H1 (cell line): ENCODE measurements around the gene AOC1. TPM values are rescaled to one million over a fixed set of nuclear protein-coding genes. Genes with fewer than 3 reads are reported as not detected.

Experiments
- CTCF ChIA-PET: fragments of 300-600 bp; sonication (Branson Sonifier 250); formaldehyde crosslinking; loops from one replicate; lab custom pipeline; 2021; ENCODE audit not compliant: partially characterized antibody; lab: Charles Lee
- POLR2A ChIA-PET: fragments of 300-600 bp; sonication (Branson Sonifier 250); formaldehyde crosslinking; loops from one replicate; lab custom pipeline; 2021; ENCODE audit warnings: inconsistent platforms; ENCODE audit not compliant: partially characterized antibody; lab: Charles Lee
- DNase-seq, 2 experiments: peaks; one replicate each; pipeline versions ENCODE4 v3.0.0 to v3.0.0-alpha.2; 2010 to 2022; ENCODE audit warnings: low spot score in 2 of 2, low read depth in 1 of 2, mixed read lengths in 1 of 2
- FAIRE-seq: peaks from 2 replicates; lab custom pipeline; 2011; peaks lifted over from hg19 to GRCh38; lab: Jason Lieb, UNC
- H2AFZ ChIP-seq: 2 replicates; pipeline ENCODE4 v1.8.1; 2012; ENCODE audit warnings: low read length, inconsistent platforms
- H2AK5ac ChIP-seq: 2 replicates; pipeline ENCODE4 v1.6.1; 2013; ENCODE audit warnings: low read depth, low read length
- H2BK120ac ChIP-seq: replicated peaks from 2 replicates; pipeline ENCODE3; 2013; ENCODE audit warnings: low read depth, low read length, inconsistent platforms
- H2BK12ac ChIP-seq: 2 replicates; pipeline ENCODE4 v1.6.1; 2013; ENCODE audit warnings: low read depth, low read length
- H2BK15ac ChIP-seq: 2 replicates; pipeline ENCODE4 v1.6.1; 2013; ENCODE audit warnings: low read length
- H2BK20ac ChIP-seq: 2 replicates; pipeline ENCODE4 v1.6.1; 2013; ENCODE audit warnings: low read length
- H2BK5ac ChIP-seq: 2 replicates; pipeline ENCODE4 v1.6.1; 2013; ENCODE audit warnings: low read depth, low read length
- H3K14ac ChIP-seq: 2 replicates; pipeline ENCODE4 v1.6.1; 2013; ENCODE audit warnings: inconsistent platforms; ENCODE audit not compliant: insufficient read length
- H3K18ac ChIP-seq: 2 replicates; pipeline ENCODE4 v1.6.1; 2013; ENCODE audit warnings: low read length; ENCODE audit errors: extremely low read depth
- H3K23ac ChIP-seq: 2 replicates; pipeline ENCODE4 v1.6.1; 2013; ENCODE audit warnings: inconsistent platforms; ENCODE audit not compliant: insufficient read length
- H3K23me2 ChIP-seq: 2 replicates; pipeline ENCODE4 v1.6.1; 2013; ENCODE audit warnings: low read depth, low read length
- H3K27ac ChIP-seq: 2 replicates; pipeline ENCODE4 v1.6.1; 2011; ENCODE audit warnings: low read depth, low read length, inconsistent platforms
- H3K27me3 ChIP-seq, 4 experiments: replicated peaks in 1 of 4; 1 replicate in 1 of 4; 2 replicates in 3 of 4; pipeline versions ENCODE4 v1.6.1 to v1.8.1; 2011 to 2013; ENCODE audit warnings: low read length in 3 of 4, mild to moderate bottlenecking in 3 of 4, inconsistent platforms in 2 of 4, mixed read lengths in 2 of 4, moderate library complexity in 1 of 4; ENCODE audit not compliant: control insufficient read depth in 3 of 4, insufficient read depth in 3 of 4; ENCODE audit errors: extremely low read depth in 1 of 4
- H3K36me3 ChIP-seq, 4 experiments: 2 replicates each; pipeline versions ENCODE4 v1.6.1 to v1.8.1; 2011 to 2013; ENCODE audit warnings: mild to moderate bottlenecking in 4 of 4, low read length in 3 of 4, moderate library complexity in 2 of 4, control low read depth in 1 of 4, inconsistent platforms in 1 of 4; ENCODE audit not compliant: insufficient read depth in 4 of 4, control insufficient read depth in 2 of 4
- H3K4ac ChIP-seq: replicated peaks from 2 replicates; pipeline ENCODE3; 2013; ENCODE audit warnings: low read length, low read depth, mixed read lengths, inconsistent platforms; ENCODE audit not compliant: insufficient read length
- H3K4me1 ChIP-seq, 4 experiments: replicated peaks in 1 of 4; 1 replicate in 1 of 4; 2 replicates in 3 of 4; pipeline versions ENCODE4 v1.6.1 to v1.8.1; 2011 to 2013; ENCODE audit warnings: low read length in 3 of 4, inconsistent platforms in 2 of 4, mixed read lengths in 1 of 4; ENCODE audit not compliant: insufficient read depth in 4 of 4, control insufficient read depth in 3 of 4
- H3K4me2 ChIP-seq, 2 experiments: 2 replicates each; pipeline versions ENCODE4 v1.6.1 to v1.8.1; 2011 to 2013; ENCODE audit warnings: low read depth in 2 of 2, low read length in 2 of 2, control low read depth in 1 of 2, inconsistent platforms in 1 of 2, mild to moderate bottlenecking in 1 of 2; ENCODE audit not compliant: insufficient read depth in 1 of 2
- H3K4me3 ChIP-seq, 4 experiments: fragments of 200-600, 300-600 bp in 1 of 4; sonication (generic), shearing (Covaris generic), sonication (Bioruptor Twin) in 1 of 4; 2 replicates each; pipeline versions ENCODE4 v1.5.1 to v1.8.1; 2011 to 2016; ENCODE audit warnings: low read length in 4 of 4, low read depth in 3 of 4, control low read depth in 2 of 4, inconsistent platforms in 2 of 4, mild to moderate bottlenecking in 2 of 4, mixed read lengths in 1 of 4, moderate library complexity in 1 of 4; ENCODE audit not compliant: insufficient read depth in 2 of 4; ENCODE audit errors: extremely low read depth in 1 of 4
- H3K56ac ChIP-seq: replicated peaks from 2 replicates; pipeline ENCODE3; 2013; ENCODE audit warnings: low read depth, mild to moderate bottlenecking, mixed read lengths, low read length, inconsistent platforms; ENCODE audit not compliant: insufficient read length
- H3K79me1 ChIP-seq: 2 replicates; pipeline ENCODE4 v1.6.1; 2013; ENCODE audit warnings: low read depth, low read length, control low read depth
- H3K79me2 ChIP-seq, 2 experiments: 2 replicates each; pipeline versions ENCODE4 v1.6.1 to v1.8.1; 2012 to 2013; ENCODE audit warnings: low read length in 2 of 2, mild to moderate bottlenecking in 2 of 2, inconsistent platforms in 1 of 2; ENCODE audit not compliant: insufficient read depth in 2 of 2, control insufficient read depth in 1 of 2
- H3K9ac ChIP-seq, 4 experiments: replicated peaks in 1 of 4; 1 replicate in 1 of 4; 2 replicates in 3 of 4; pipeline versions ENCODE4 v1.6.1 to v1.8.1; 2011 to 2013; ENCODE audit warnings: low read depth in 3 of 4, low read length in 3 of 4, control low read depth in 2 of 4, mild to moderate bottlenecking in 2 of 4, moderate library complexity in 2 of 4, inconsistent platforms in 1 of 4; ENCODE audit errors: extremely low read depth in 1 of 4
- H3K9me3 ChIP-seq, 2 experiments: 2 replicates each; pipeline versions ENCODE4 v1.6.1 to v1.8.1; 2012 to 2013; ENCODE audit warnings: mild to moderate bottlenecking in 2 of 2, moderate library complexity in 2 of 2, control low read depth in 1 of 2, inconsistent platforms in 1 of 2, low read depth in 1 of 2, low read length in 1 of 2, mixed read lengths in 1 of 2; ENCODE audit not compliant: insufficient read depth in 2 of 2
- H4K20me1 ChIP-seq, 2 experiments: replicated peaks in 1 of 2; 2 replicates each; pipeline versions ENCODE3 to v1.8.1; 2011 to 2013; ENCODE audit warnings: inconsistent platforms in 2 of 2, low read length in 2 of 2, mild to moderate bottlenecking in 1 of 2; ENCODE audit not compliant: insufficient read depth in 2 of 2, control insufficient read depth in 1 of 2
- H4K5ac ChIP-seq: 2 replicates; pipeline ENCODE4 v1.6.1; 2013; ENCODE audit warnings: low read length, low read depth, mixed read lengths, inconsistent platforms; ENCODE audit not compliant: insufficient read length
- H4K8ac ChIP-seq: 2 replicates; pipeline ENCODE4 v1.8.0; 2013; ENCODE audit warnings: mild to moderate bottlenecking, moderate library complexity, low read length, inconsistent platforms; ENCODE audit not compliant: insufficient read depth; ENCODE audit errors: extremely low read depth
- H4K91ac ChIP-seq: replicated peaks from 2 replicates; pipeline ENCODE3; 2013; ENCODE audit warnings: low read length, mixed read lengths, inconsistent platforms; ENCODE audit not compliant: insufficient read length
- ATF2 ChIP-seq: IDR thresholded peaks from 2 replicates; pipeline ENCODE4 v1.6.1; 2012; ENCODE audit warnings: low read length, inconsistent platforms
- BACH1 ChIP-seq: IDR thresholded peaks from 2 replicates; pipeline ENCODE4 v1.6.1; 2012; ENCODE audit warnings: low read length, improper control_type of control experiment
- GTF2F1 ChIP-seq: IDR thresholded peaks from 2 replicates; pipeline ENCODE4 v1.6.1; 2012; ENCODE audit warnings: low read depth, low read length, improper control_type of control experiment, borderline replicate concordance
- KDM5A ChIP-seq: fragments of 200-600 bp; IDR thresholded peaks from 2 replicates; pipeline ENCODE4 v1.7.1; 2012; ENCODE audit warnings: mild to moderate bottlenecking, low read length, inconsistent platforms, mixed read lengths
- POLR2AphosphoS5 ChIP-seq: IDR thresholded peaks from 2 replicates; pipeline ENCODE4 v1.6.1; 2011; ENCODE audit warnings: low read depth, low read length
- RXRA ChIP-seq: IDR thresholded peaks from 2 replicates; pipeline ENCODE4 v1.6.1; 2011; ENCODE audit warnings: low read depth, mild to moderate bottlenecking, low read length, moderate library complexity; ENCODE audit not compliant: insufficient read depth
- SAP30 ChIP-seq: fragments of 300-600 bp; sonication (generic); IDR thresholded peaks from 2 replicates; pipeline ENCODE4 v1.7.1; 2012; ENCODE audit warnings: low read length, moderate library complexity, mild to moderate bottlenecking, inconsistent platforms; ENCODE audit not compliant: insufficient read depth, insufficient replicate concordance
- SP4 ChIP-seq: IDR thresholded peaks from 2 replicates; pipeline ENCODE4 v1.6.1; 2012; ENCODE audit warnings: low read length, inconsistent platforms
- WGBS, 2 experiments: shearing (Covaris generic) in 1 of 2; methylation state at CpG; one replicate each; pipeline versions ENCODE4 v1.1.6 to v1.1.7; 2013 to 2015; ENCODE audit warnings: low lambda C conversion rate in 2 of 2, mixed read lengths in 2 of 2, inconsistent platforms in 1 of 2, low coverage in 1 of 2, missing lambda C conversion rate in 1 of 2; ENCODE audit not compliant: insufficient replicate concordance in 2 of 2, insufficient coverage in 1 of 2, insufficient read length in 1 of 2; ENCODE audit errors: extremely low coverage in 1 of 2, missing lambda C conversion rate in 1 of 2; 5-methylcytosine and 5-hydroxymethylcytosine counted together
- polyA plus RNA-seq, 7 experiments: library from polyadenylated mRNA; depleted of rRNA in 3 of 7; stranded (reverse) in 5 of 7; unstranded in 2 of 7; fragments of >200 nt in 5 of 7; fragments of 200-250 nt in 2 of 7; gene quantifications; 1 replicate in 5 of 7; 2 replicates in 1 of 7; 4 replicates in 1 of 7; pipeline versions ENCODE4 v1.2.1 to v1.2.3, GENCODE V29; 2011 to 2013; ENCODE audit warnings: missing spikeins in 2 of 7, mixed read lengths in 2 of 7
- total RNA-seq: library from RNA; stranded (reverse); fragmentation: NEBNext Ultra II Directional; extraction: Animal tissue kit (Norgen Biotek cat#: 25700); gene quantifications from 2 replicates; pipeline ENCODE4 v1.2.1, GENCODE V29; 2021

Gene AOC1
- total and polyA plus RNA-seq, 2 of the 8 experiments (the other 6 are each of a cell fraction or from before 2014, with no cell fraction given) = 0.15 to 0.17 TPM

DNA sequence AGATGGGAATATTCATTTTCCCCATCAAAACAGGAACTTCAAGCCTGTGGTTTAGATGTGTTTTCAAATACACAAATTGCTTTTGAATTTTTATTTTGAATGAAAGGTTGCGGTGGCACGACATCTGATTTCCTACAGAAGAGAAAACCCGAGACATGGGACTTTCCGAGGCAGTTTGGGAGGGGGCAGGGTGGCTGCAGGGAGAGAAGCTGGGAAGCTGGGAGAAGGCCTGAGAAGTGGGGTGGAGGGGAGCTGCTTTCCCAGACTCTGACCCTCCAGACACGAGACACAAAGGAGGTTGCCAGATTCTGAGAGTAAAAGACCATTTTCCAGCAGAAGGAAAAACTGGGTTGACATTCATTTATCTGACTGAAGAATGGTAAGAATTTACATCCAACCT, 32.2 kb upstream of the AOC1 start:
- no peak for FAIRE-seq
- POLR2A ChIA-PET = no interaction called here
- TF ChIP-seq SP4 (no peak), SAP30 (no peak), GTF2F1 (no peak), ATF2 (no peak), POLR2AphosphoS5 (no peak), BACH1 (no peak), RXRA (no peak), KDM5A (no peak)

More for the DNA sequence above, 32.2 kb upstream of the AOC1 start:
- Histone ChIP-seq H2AK5ac (no peak overlapping the region), H2BK12ac (no peak overlapping the region), H2AFZ (no peak overlapping the region), H3K36me3 (no peaks in the 10 kb centered on the region; a peak in 1 of 8 replicates), H3K4me3 (no peak overlapping the region), H3K23ac (no peak overlapping the region), H3K27ac (no peak overlapping the region), H3K18ac (no peak overlapping the region), H3K14ac (no peak overlapping the region), H4K8ac (no peak overlapping the region), H3K4me2 (no peak overlapping the region), H3K27me3 (no peaks in the 10 kb centered on the region; a peak in 2 of 7 replicates), H2BK15ac (no peak overlapping the region), H3K79me2 (no peaks in the 10 kb centered on the region), H4K20me1 (no peaks in the 10 kb centered on the region), H3K4ac (no peak overlapping the region), H2BK120ac (no peak overlapping the region), H3K56ac (no peak overlapping the region), H4K91ac (no peak overlapping the region), H3K9ac (no peak overlapping the region), H4K5ac (no peak overlapping the region), H3K9me3 (peaks cover 0 to 6% of the 10 kb centered on the region in 2 experiments; a peak in 2 of 4 replicates), H2BK5ac (no peak overlapping the region), H3K79me1 (no peaks in the 10 kb centered on the region; the same call in 1 of the 2 replicates), H3K23me2 (no peaks in the 10 kb centered on the region), H3K4me1 (peaks cover 0 to 7% (median 0%) of the 10 kb centered on the region in 4 experiments; a peak in 3 of 7 replicates), H2BK20ac (no peak overlapping the region)
- 74% methylated on average over 5 of the region's 5 CpGs; no CpG with 5 or more reads in 1 of the 2 experiments for WGBS, 2 experiments
- no peak for DNase-seq
- CTCF ChIA-PET = interaction anchor here (1.0 kb wide), 1 partner anchor 190 kb away, joined by 3 read pairs; no protein-coding TSS in a partner anchor
